Esophagus muscularis mucosa (tissue), 4 donors: ENCODE data around the gene POC5. TPM values are rescaled to one million over a fixed set of nuclear protein-coding genes. Genes with fewer than 3 reads are reported as not detected.
"Not testable (repeated sequence)": the region's sequence is repeated elsewhere in the genome, so short reads cannot be mapped to it uniquely, and the experiment has no call there.

Source experiments
- DNase-seq: peaks from one replicate; pipeline ENCODE4 v3.0.0-alpha.2; 2017; ENCODE audit errors: extremely low spot score
- H3K27ac ChIP-seq, 4 donors: fragments of 200-600 bp; sonication (generic); replicated peaks in 1 of 4; 1 replicate in 3 of 4; 2 replicates in 1 of 4; pipeline ENCODE4 v1.5.1; 2016 to 2019; ENCODE audit warnings: mild to moderate bottlenecking in 1 of 4
- H3K27me3 ChIP-seq, 4 donors: fragments of 200-600 bp; sonication (generic); one replicate each; pipeline versions ENCODE4 v1.5.1 to v1.6.0; 2016 to 2019
- H3K36me3 ChIP-seq, 4 donors: fragments of 200-600 bp; sonication (generic); one replicate each; pipeline ENCODE4 v1.5.1; 2016 to 2019
- H3K4me1 ChIP-seq, 4 donors: fragments of 200-600 bp; sonication (generic); one replicate each; pipeline ENCODE4 v1.5.1; 2016 to 2019
- H3K4me3 ChIP-seq, 4 donors: fragments of 200-600 bp; sonication (generic); 1 replicate in 2 of 4; 2 replicates in 2 of 4; pipeline ENCODE4 v1.5.1; 2016 to 2019; ENCODE audit warnings: mild to moderate bottlenecking in 4 of 4, moderate library complexity in 1 of 4
- H3K9me3 ChIP-seq, 4 donors: fragments of 200-600 bp; sonication (generic); 1 replicate in 3 of 4; 2 replicates in 1 of 4; pipeline ENCODE4 v1.5.1; 2016 to 2019
- CTCF ChIP-seq, 3 experiments: fragments of 200-600 bp in 2 of 3; fragments of 450-650 bp in 1 of 3; sonication (generic) in 2 of 3; IDR thresholded peaks; one replicate each; pipeline ENCODE4 v1.5.1; 2017 to 2019; ENCODE audit warnings: antibody characterized with exemption in 3 of 3, mild to moderate bottlenecking in 2 of 3, moderate library complexity in 1 of 3
- EP300 ChIP-seq: sonication (generic); formaldehyde crosslinking; IDR thresholded peaks from one replicate; pipeline ENCODE4 v1.6.1; 2017; ENCODE audit warnings: antibody characterized with exemption
- POLR2A ChIP-seq: fragments of 450-650 bp; IDR thresholded peaks from one replicate; pipeline ENCODE4 v1.6.1; 2017; ENCODE audit warnings: antibody characterized with exemption, moderate library complexity, mild to moderate bottlenecking, low read depth
- POLR2AphosphoS5 ChIP-seq, 2 donors: sonication (generic); formaldehyde crosslinking; IDR thresholded peaks; one replicate each; pipeline ENCODE4 v1.6.1; 2017; ENCODE audit warnings: antibody characterized with exemption in 2 of 2
- WGBS: methylation state at CpG from one replicate; pipeline ENCODE4 v1.1.5; 2018; 5-methylcytosine and 5-hydroxymethylcytosine counted together
- intact Hi-C: fragments of 100-400 bp; cut with DNase I; formaldehyde crosslinking; loops from one replicate; pipeline ENCODE4 v1.15.1; 2023
- total RNA-seq, 4 donors: library from RNA; depleted of rRNA; stranded (reverse); fragments of >200 nt; gene quantifications; one replicate each; pipeline versions ENCODE4 v1.1.0 to v1.2.1, GENCODE V29; 2016

POC5 gene
- total RNA-seq, 4 donors from 2014 or later, result 6.0 to 13.7 (median 8.0) TPM

- H3K9me3 ChIP-seq, result peaks cover 0 to 8% (median 0%) of the 10 kb centered on the region in 4 donors
- H3K27ac ChIP-seq, result no peak overlapping the region
- no peak for DNase-seq
- no peaks in the 10 kb centered on the region for H3K36me3 ChIP-seq
- no peak overlapping the region for H3K4me3 ChIP-seq
- no peaks in the 10 kb centered on the region for H3K4me1 ChIP-seq
- WGBS, result 65% methylated on average over 3 of the region's 3 CpGs
- no peaks in the 10 kb centered on the region for H3K27me3 ChIP-seq
- intact Hi-C loops, result no loop called here
- TF ChIP-seq POLR2A (no peak), POLR2AphosphoS5 (IDR thresholded peaks at IDR 0.05) (no peak), EP300 (no peak), CTCF (IDR thresholded peaks at IDR 0.05) (no peak)
Observed at GRCh38 chr5:75729321-75729720, 12.1 kb upstream of the POC5 start.

GRCh38 chr5:75727931-75728330 lies 10.7 kb upstream of the POC5 start:
- Histone ChIP-seq H3K4me1 (no peaks in the 10 kb centered on the region), H3K9me3 (no peaks in the 10 kb centered on the region), H3K27me3 (no peaks in the 10 kb centered on the region), H3K36me3 (no peaks in the 10 kb centered on the region), H3K4me3 (no peak overlapping the region), H3K27ac (no peak overlapping the region)
- WGBS, result 77% methylated on average over 2 of the region's 2 CpGs
- no peak for DNase-seq
- TF ChIP-seq EP300 (no peak), POLR2AphosphoS5 (IDR thresholded peaks at IDR 0.05) (no peak), POLR2A (no peak), CTCF (IDR thresholded peaks at IDR 0.05) (no peak)
- intact Hi-C loops, result no loop called here

- intact Hi-C loops, H3K36me3 ChIP-seq, H3K4me3 ChIP-seq, H3K27ac ChIP-seq, DNase-seq, H3K9me3 ChIP-seq, H3K4me1 ChIP-seq, H3K27me3 ChIP-seq: not testable (repeated sequence)
Observed at GRCh38 chr5:75726224-75726623, 9.0 kb upstream of the POC5 start.

- WGBS, result 83% methylated on average over 1 of the region's 1 CpG
- intact Hi-C loops, result no loop called here
- H3K36me3 ChIP-seq, result no peaks in the 10 kb centered on the region
- no peak overlapping the region for H3K27ac ChIP-seq
- TF ChIP-seq EP300, result no peak
- TF ChIP-seq POLR2AphosphoS5 (IDR thresholded peaks at IDR 0.05), result no peak
- no peak for TF ChIP-seq POLR2A
- TF ChIP-seq CTCF (IDR thresholded peaks at IDR 0.05), result no peak
- H3K4me1 ChIP-seq, result no peaks in the 10 kb centered on the region
- H3K9me3 ChIP-seq, result no peaks in the 10 kb centered on the region
- DNase-seq, result no peak
- no peaks in the 10 kb centered on the region for H3K27me3 ChIP-seq
- H3K4me3 ChIP-seq, result no peak overlapping the region
Observed at GRCh38 chr5:75723378-75723777, 6.1 kb upstream of the POC5 start.

- WGBS, result 92% methylated on average over 1 of the region's 1 CpG
- TF ChIP-seq POLR2A, result no peak
- TF ChIP-seq CTCF (IDR thresholded peaks at IDR 0.05), result no peak
- no peak for TF ChIP-seq EP300
- TF ChIP-seq POLR2AphosphoS5 (IDR thresholded peaks at IDR 0.05), result no peak
- no peak overlapping the region for H3K4me3 ChIP-seq
- peaks cover 1 to 9% (median 8%) of the 10 kb centered on the region in 4 donors for H3K4me1 ChIP-seq
- no peak for DNase-seq
- intact Hi-C loops, result no loop called here
- H3K27ac ChIP-seq, result no peak overlapping the region
- no peaks in the 10 kb centered on the region for H3K9me3 ChIP-seq
- no peaks in the 10 kb centered on the region for H3K36me3 ChIP-seq
- no peaks in the 10 kb centered on the region for H3K27me3 ChIP-seq
Observed at GRCh38 chr5:75721573-75721972, 4.3 kb upstream of the POC5 start.
